ENCODE measurements around the gene CYB5A. TPM values are rescaled to one million over a fixed set of nuclear protein-coding genes. Genes with fewer than 3 reads are reported as not detected.

Gene CYB5A
- total and polyA plus RNA-seq, 2 of the 8 experiments (the other 6 are each of a cell fraction or from before 2014, with no cell fraction given): 154 to 195 TPM

DNA sequence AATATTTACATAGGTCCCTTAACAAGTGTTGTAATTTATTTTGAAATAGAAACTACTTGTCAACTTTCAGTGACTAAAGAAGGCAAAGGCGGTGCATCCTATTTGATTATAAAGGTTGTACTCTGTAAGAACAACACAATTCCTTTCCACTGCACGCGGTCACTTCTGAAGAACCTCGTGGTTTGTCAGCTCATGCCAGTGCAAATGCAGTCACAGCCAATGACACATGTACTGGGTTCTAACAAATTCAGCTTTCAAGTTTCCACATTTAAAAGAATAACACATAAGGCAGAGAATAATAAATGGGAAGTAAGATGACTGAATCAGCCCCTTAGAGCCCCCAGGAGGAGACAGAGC is 39.7 kb downstream of the CYB5A start:
- H3K4me3 ChIP-seq (ENCODE audit: extremely low read depth in 1 of 4, insufficient read depth in 2 of 4, low read depth in 3 of 4, low read length in 4 of 4): no peak overlapping the region
- H2BK120ac ChIP-seq (replicated peaks; ENCODE audit: low read depth, low read length): no peak overlapping the region
- no peak overlapping the region for H4K91ac ChIP-seq (replicated peaks; ENCODE audit: insufficient read length, low read length)
- 95% methylated on average over 4 of the region's 4 CpGs; no CpG with 5 or more reads in 1 of the 2 experiments for WGBS, 2 experiments (ENCODE audit: extremely low coverage in 1 of 2, insufficient coverage in 1 of 2, insufficient read length in 1 of 2, insufficient replicate concordance in 2 of 2, low coverage in 1 of 2, low lambda C conversion rate in 2 of 2, missing lambda C conversion rate in 1 of 2)
- no peak overlapping the region for H4K5ac ChIP-seq (ENCODE audit: insufficient read length, low read depth, low read length)
- no peak for TF ChIP-seq RXRA (IDR thresholded peaks at IDR 0.05; ENCODE audit: insufficient read depth, low read depth, low read length)
- TF ChIP-seq CREB1 (IDR thresholded peaks at IDR 0.05): no peak
- TF ChIP-seq EP300 (IDR thresholded peaks at IDR 0.05; ENCODE audit: borderline replicate concordance in 1 of 2, low read depth in 2 of 2, low read length in 2 of 2): no peak
- no peak for TF ChIP-seq RNF2 (IDR thresholded peaks at IDR 0.05; ENCODE audit: borderline replicate concordance, low read depth, low read length, missing control alignments, poor library complexity, severe bottlenecking)
- no peak for TF ChIP-seq TBP (IDR thresholded peaks at IDR 0.05; ENCODE audit: low read depth, low read length)
- TF ChIP-seq ZNF274 (IDR thresholded peaks at IDR 0.05; ENCODE audit: borderline replicate concordance, extremely low read depth, low read length): no peak
- no peak for TF ChIP-seq YY1 (IDR thresholded peaks at IDR 0.05; ENCODE audit: low read depth, low read length)
- TF ChIP-seq, protein P1, sequence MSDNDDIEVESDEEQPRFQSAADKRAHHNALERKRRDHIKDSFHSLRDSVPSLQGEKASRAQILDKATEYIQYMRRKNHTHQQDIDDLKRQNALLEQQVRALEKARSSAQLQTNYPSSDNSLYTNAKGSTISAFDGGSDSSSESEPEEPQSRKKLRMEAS (IDR thresholded peaks at IDR 0.05): no peak
- TF ChIP-seq, protein P2, sequence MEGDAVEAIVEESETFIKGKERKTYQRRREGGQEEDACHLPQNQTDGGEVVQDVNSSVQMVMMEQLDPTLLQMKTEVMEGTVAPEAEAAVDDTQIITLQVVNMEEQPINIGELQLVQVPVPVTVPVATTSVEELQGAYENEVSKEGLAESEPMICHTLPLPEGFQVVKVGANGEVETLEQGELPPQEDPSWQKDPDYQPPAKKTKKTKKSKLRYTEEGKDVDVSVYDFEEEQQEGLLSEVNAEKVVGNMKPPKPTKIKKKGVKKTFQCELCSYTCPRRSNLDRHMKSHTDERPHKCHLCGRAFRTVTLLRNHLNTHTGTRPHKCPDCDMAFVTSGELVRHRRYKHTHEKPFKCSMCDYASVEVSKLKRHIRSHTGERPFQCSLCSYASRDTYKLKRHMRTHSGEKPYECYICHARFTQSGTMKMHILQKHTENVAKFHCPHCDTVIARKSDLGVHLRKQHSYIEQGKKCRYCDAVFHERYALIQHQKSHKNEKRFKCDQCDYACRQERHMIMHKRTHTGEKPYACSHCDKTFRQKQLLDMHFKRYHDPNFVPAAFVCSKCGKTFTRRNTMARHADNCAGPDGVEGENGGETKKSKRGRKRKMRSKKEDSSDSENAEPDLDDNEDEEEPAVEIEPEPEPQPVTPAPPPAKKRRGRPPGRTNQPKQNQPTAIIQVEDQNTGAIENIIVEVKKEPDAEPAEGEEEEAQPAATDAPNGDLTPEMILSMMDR (IDR thresholded peaks at IDR 0.05; ENCODE audit: control extremely low read depth in 1 of 3, insufficient read depth in 1 of 3, low read depth in 1 of 3, low read length in 3 of 3): no peak
- no peak for TF ChIP-seq MAFK (IDR thresholded peaks at IDR 0.05; ENCODE audit: low read depth, low read length)
- no peak for TF ChIP-seq SRF (IDR thresholded peaks at IDR 0.05; ENCODE audit: low read depth, low read length)
- H4K8ac ChIP-seq (ENCODE audit: extremely low read depth, insufficient read depth, low read length): no peak overlapping the region
- no peaks in the 10 kb centered on the region for H3K23me2 ChIP-seq (ENCODE audit: low read depth, low read length)
- DNase-seq (ENCODE audit: low read depth in 1 of 2, low spot score in 2 of 2): no peak
- peaks cover 0 to 8% (median 4%) of the 10 kb centered on the region in 4 experiments; a peak in 5 of 7 replicates for H3K4me1 ChIP-seq (replicated peaks in 1 of 4; ENCODE audit: control insufficient read depth in 3 of 4, insufficient read depth in 4 of 4, low read length in 3 of 4)
- H3K23ac ChIP-seq (ENCODE audit: insufficient read length): no peak overlapping the region
- H3K79me1 ChIP-seq (ENCODE audit: low read depth, low read length): no peaks in the 10 kb centered on the region; the same call in 1 of the 2 replicates
- no peak overlapping the region for H3K4me2 ChIP-seq (ENCODE audit: insufficient read depth in 1 of 2, low read depth in 2 of 2, low read length in 2 of 2)
- H3K27ac ChIP-seq (ENCODE audit: low read depth, low read length): no peak overlapping the region
- H3K56ac ChIP-seq (replicated peaks; ENCODE audit: insufficient read length, low read depth, low read length): no peak overlapping the region
- no peaks in the 10 kb centered on the region for H3K27me3 ChIP-seq (replicated peaks in 1 of 4; ENCODE audit: control insufficient read depth in 3 of 4, extremely low read depth in 1 of 4, insufficient read depth in 3 of 4, low read length in 3 of 4)
- H4K20me1 ChIP-seq (replicated peaks in 1 of 2; ENCODE audit: control insufficient read depth in 1 of 2, insufficient read depth in 2 of 2, low read length in 2 of 2): no peaks in the 10 kb centered on the region
- no peak overlapping the region for H2BK5ac ChIP-seq (ENCODE audit: low read depth, low read length)
- ChIA-PET POLR2A (ENCODE audit: partially characterized antibody) (no interaction called here), CTCF (ENCODE audit: partially characterized antibody) (interaction anchor here (0.8 to 1.1 kb wide), 4 partner anchors 10 to 58 kb away, joined by 3 to 5 read pairs (median 3); no protein-coding TSS in a partner anchor)
- H3K18ac ChIP-seq (ENCODE audit: extremely low read depth, low read length): no peak overlapping the region
- no peak overlapping the region for H3K4ac ChIP-seq (replicated peaks; ENCODE audit: insufficient read length, low read depth, low read length)
- no peak overlapping the region for H3K14ac ChIP-seq (ENCODE audit: insufficient read length)
- H3K79me2 ChIP-seq (ENCODE audit: control insufficient read depth in 1 of 2, insufficient read depth in 2 of 2, low read length in 2 of 2): no peaks in the 10 kb centered on the region
- H3K36me3 ChIP-seq (ENCODE audit: control insufficient read depth in 2 of 4, insufficient read depth in 4 of 4, low read length in 3 of 4): peaks cover 0 to 4% (median 2%) of the 10 kb centered on the region in 4 experiments; a peak in 3 of 8 replicates
- no peak overlapping the region for H2BK15ac ChIP-seq (ENCODE audit: low read length)
- no peak overlapping the region for H2AFZ ChIP-seq (ENCODE audit: low read length)
- no peak overlapping the region for H2BK20ac ChIP-seq (ENCODE audit: low read length)
- no peaks in the 10 kb centered on the region for H3K9me3 ChIP-seq (ENCODE audit: insufficient read depth in 2 of 2, low read depth in 1 of 2, low read length in 1 of 2)
- no peak overlapping the region for H2BK12ac ChIP-seq (ENCODE audit: low read depth, low read length)
- H3K9ac ChIP-seq (replicated peaks in 1 of 4; ENCODE audit: extremely low read depth in 1 of 4, low read depth in 3 of 4, low read length in 3 of 4): no peak overlapping the region
- H2AK5ac ChIP-seq (ENCODE audit: low read depth, low read length): no peak overlapping the region
- FAIRE-seq: no peak

All from H1 (cell line).